GM18858 (cell line): ENCODE data around the gene SRD5A3.
"Not testable (repeated sequence)": the region's sequence is repeated elsewhere in the genome, so short reads cannot be mapped to it uniquely, and the experiment has no call there.

Experiments used
- ATAC-seq: cut with Tn5 transposase; IDR thresholded peaks from one replicate; pipeline ENCODE4 v1.9.1; 2021; ENCODE audit not compliant: unreplicated experiment

SRD5A3 gene

DNA sequence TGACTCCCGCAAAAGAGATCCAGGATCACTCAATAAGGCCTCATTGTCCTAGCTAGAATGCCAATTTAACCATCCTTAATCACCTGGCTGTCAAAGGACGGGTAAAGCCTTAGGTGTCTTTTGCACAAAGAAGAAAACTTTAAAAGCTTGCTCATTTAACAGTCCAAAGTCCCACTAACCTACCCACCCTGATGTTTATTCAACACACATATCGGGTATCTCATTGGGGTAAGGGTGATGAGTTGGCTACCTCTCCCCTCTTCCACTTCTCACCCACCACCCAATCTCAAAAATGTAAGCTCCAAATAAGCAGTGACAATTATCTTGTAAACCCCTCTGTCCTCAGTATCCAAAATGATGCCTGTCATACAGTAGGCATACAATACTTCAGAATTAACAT is 988 bp upstream of the SRD5A3 start:
- no peak for ATAC-seq

DNA sequence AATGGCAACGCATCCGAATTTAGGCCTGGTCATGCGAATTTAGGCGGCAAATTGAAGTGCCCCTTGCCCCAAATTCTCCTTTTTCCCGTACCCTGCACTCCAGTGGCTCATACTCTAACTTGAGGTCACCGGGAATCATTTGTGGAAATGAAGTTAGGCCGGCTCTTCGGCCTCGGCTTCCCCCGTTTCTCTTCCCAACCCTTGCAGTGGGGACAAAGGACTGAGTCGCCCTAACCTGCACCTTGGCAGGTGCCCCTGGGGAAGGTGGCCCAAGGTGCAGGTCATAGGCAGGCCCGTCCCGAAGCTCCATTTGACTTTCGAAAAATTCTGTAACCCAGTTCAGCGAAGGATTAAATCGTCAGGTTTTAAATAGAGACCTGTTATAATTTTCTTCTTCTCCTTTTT is 811 bp downstream of the SRD5A3 start:
- no peak for ATAC-seq

DNA sequence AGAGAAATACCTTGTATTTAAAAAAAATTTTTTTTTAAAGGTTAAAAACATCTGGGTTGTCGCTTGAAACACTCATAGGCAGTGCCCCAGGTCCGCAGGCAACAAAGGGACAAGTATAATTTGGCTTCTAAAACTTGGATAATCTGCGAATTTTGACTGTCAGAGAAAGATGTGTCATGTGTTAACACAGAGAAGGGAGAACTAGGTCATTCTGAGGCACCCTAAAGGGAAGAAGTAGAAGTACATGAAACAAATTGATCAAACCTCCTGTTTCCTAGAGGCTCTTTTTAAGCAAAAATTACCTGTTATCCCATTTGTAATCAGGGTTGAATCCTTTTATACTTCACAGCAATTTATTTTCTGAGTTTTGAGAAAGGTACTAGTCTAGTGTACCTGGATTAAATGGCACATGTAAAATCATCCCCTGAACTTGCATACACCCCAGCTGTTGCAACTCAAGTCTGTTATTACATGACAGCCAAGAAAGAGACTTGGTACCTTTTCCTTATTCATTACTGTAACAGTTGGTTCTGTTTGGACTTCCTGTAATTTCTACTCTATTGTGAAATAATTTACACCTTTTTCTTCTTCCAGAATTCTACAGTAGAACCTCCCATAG is 1.7 kb downstream of the SRD5A3 start:
- no peak for ATAC-seq

DNA sequence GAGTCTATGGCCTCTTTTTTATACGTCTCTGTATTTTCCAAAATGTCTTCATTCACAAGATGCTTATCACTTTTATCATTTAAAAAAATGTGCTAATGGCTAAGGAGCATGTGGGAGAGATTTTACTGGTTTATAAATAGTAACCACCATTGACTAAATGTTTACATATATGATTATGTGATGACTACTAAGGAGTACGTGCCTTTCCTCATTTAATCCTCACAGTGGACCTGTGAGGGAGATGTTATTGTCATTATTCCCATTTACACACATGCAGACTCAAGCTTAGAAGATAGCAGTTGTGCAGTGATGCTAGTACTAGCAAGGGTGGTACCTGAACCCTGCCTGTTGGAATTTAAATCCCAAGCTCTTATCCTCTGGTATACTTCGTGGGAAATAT is 2.4 kb downstream of the SRD5A3 start:
- no peak for ATAC-seq

DNA sequence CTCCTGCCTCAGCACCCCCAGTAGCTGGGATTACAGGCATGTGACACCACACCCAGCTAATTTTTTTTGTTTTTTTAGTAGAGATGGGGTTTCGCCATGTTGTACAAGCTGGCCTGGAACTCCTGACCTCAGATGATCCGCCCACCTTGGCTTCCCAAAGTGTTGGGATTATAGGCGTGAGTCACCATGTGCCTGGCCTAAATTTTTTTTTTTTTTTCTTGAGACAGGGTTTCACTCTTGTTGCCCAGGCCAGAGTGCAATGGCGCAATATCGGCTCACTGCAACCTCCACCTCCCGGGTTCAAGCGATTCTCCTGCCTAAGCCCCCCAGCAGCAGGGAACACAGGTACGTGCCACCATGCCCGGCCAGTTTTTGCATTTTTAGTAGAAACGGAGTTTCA is 4.8 kb downstream of the SRD5A3 start:
- ATAC-seq = not testable (repeated sequence)

DNA sequence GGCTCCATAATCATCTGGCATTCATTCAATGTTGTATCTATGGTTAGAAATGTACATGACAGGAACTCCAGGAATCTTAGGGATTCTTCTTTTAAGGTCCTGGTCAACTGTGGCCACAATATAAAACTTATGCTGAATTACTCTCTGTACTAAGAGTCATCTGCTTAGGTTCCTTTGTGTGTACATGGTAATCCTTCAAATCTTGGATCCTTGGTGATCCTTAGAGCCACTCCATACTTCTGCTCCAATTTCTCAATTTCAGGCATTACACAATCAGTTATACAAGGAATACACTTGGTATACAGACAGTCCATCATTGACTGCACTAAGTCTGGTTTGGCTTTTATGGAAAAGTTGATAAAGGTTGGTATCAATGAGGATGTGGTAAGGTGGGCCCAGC is 5.8 kb downstream of the SRD5A3 start:
- no peak for ATAC-seq

DNA sequence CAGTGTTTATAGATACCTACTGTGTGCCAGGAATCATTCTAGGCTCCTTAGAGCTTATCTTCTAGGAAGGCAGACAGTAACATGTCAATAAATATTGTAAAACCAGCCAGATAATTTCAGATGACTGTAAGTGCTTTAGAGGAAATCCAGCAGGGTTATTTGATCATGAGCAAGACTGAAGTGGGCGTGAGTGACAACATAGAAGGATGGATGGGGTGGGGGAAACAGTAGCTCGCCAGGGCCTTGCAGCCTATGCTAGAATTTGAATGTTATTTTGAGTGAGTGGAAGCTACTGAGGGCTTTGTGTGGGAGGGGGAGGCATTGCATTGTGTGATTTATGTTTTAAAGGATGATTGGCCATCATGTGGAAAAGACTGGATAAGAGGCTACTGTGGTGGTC is 6.7 kb downstream of the SRD5A3 start:
- no peak for ATAC-seq

DNA sequence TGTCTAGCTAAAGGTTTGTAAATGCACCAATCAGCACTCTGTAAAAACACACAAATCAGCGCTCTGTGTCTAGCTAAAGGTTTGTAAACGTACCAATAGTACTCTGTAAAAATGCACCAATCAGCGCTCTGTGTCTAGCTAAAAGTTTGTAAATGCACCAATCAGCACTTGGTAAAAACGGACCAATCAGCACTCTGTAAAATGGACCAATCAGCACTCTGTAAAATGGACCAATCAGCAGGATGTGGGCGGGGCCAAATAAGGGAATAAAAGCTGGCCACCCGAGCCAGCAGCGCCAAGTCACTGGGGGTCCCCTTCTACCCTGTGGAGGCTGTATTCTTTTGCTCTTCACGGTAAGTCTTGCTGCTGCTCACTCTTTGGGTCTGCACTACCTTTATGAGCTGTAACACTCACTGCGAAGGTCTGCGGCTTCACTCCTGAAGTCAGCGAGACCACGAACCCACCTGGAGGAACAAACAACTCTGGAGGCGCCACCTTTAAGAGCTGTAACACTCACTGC is 7.2 kb downstream of the SRD5A3 start:
- not testable (repeated sequence) for ATAC-seq

DNA sequence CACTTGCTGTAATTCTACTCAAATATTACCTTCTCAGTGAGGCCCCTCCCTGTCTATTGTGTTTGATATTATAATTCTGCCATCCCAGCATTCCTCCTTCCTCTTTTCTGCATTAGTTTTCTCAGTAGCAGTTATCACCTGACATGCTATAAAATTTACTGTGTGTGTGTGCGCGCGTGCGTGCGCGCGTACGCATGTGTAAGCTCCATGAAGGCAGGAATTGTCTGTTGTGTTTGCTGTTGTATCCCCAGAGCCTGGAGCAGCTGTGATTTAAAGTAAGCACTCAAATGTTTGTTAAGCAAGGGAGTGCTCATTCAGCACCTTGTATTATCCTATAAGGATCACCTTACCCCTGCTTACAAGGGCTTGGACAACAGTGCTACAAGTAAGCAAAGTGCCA is 8.6 kb downstream of the SRD5A3 start:
- ATAC-seq = no peak

DNA sequence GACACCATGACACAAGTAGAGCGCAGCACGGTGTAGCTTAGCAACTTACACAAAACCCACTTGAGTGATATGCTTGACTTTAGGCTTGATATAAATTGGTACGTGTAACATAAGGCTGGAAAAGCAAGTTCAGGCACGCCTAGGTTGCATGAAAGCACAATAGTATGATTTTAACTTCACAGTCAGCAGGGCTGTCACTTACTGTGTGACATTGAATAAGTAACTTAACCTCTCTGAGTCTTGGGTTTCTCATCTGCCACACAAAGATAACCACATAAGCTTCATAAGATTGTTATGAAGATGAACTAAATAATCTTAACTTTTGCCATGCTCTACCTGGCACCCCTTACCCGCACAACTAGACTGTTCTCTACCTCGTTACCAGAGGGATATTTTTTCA is 9.5 kb downstream of the SRD5A3 start:
- no peak for ATAC-seq

DNA sequence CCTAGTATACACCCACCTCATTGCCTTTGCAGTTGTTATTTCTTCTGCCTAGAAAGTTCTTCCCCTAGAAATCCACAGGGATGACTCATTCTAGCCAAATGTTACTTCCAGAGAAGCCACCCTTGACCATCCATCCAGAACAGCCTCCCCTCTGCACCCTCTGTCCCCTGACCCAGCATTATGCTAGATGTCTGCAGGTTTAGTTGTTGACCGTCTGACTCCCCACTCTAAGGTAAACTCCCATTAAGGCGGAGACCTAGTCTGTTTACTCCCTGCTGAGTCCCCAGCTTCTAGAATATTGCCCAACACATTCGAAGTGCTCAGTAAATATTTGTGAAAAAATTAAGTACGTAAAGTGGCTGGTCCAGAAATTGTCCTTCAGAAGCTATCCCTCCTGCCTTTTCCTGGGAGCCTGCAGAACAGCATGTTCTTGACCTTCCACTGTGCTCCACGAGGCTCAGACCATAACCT is 11.0 kb downstream of the SRD5A3 start:
- ATAC-seq = no peak

DNA sequence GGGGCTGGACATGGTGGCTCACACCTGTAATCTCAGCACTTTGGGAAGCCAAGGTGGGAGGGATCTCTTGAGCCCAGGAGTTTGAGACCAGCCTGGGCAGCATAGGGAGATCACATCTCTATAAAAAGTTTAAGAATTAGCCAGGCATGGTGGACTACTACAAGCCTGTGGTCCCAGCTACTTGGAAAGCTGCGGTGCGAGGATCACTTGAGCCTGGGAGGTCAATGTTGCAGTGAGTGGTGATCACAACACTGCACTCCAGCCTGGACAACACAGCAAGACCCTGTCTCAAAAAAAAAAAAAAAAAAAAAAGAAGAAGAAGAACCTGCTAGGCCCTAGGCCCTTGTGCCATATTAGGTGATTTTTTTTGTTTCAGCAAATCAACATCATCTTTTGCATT is 12.2 kb downstream of the SRD5A3 start:
- no peak for ATAC-seq

DNA sequence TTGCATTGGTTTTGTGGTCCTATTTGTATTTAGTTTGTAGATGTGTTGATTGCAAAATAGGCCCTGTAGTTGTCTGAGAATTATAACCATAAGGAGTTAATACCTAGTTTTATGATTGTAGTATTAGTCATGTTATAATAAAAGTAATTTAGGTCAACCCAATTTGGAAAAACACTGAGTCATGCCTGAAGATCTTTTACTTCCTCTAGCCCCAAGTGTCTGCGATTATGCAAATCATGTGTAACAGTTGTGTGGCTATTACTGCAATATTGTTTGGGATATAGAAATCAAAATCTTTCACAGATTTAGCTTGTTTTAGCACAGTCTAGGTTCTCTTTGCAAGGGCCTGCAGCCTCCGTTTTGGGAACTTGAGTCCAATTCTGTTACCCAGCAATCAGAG is 12.6 kb downstream of the SRD5A3 start:
- peak; percentile 79 for ATAC-seq

DNA sequence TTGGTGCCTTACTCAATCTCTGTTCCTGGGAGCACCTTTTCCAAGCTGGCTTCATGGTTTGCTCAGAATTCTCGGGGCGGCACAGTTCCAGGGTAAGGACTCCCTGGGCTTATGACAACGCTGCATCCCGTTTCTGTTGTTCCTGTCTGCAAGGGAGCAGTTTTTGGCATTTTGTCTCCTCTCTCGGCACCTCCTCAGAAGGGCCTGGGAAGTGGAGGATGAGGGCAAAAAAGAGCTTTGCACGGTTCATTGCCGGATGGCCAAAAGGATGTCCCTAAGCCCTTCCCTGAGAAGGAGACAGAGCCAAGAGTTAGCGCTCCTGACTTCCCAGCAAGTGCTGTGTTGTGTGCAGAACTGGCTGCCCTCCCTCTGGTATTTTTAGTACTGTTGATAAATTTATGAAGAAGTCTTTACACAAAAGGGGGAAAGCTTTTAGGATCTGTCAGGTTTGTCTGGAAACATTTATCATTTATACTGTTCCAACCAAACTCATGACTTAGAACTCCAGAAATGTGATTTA is 13.4 kb downstream of the SRD5A3 start:
- no peak for ATAC-seq

DNA sequence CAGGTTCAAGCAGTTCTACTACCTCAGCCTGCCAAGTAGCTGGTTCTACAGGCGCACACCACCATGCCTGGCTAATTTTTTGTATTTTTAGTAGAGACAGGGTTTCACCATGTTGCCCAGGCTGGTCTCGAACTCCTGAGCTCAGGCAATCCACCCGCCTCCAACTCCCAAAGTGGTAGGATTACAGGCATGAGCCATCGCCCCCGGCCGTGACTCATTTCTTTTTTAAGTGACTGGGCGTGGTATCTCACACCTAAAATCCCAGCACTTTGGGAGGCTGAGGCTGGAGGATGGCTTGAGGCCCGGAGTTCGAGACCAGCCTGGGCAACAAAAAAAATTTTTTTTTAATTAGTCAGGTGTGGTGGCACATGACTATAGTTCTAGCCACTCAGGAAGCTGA is 16.9 kb downstream of the SRD5A3 start:
- ATAC-seq = not testable (repeated sequence)

DNA sequence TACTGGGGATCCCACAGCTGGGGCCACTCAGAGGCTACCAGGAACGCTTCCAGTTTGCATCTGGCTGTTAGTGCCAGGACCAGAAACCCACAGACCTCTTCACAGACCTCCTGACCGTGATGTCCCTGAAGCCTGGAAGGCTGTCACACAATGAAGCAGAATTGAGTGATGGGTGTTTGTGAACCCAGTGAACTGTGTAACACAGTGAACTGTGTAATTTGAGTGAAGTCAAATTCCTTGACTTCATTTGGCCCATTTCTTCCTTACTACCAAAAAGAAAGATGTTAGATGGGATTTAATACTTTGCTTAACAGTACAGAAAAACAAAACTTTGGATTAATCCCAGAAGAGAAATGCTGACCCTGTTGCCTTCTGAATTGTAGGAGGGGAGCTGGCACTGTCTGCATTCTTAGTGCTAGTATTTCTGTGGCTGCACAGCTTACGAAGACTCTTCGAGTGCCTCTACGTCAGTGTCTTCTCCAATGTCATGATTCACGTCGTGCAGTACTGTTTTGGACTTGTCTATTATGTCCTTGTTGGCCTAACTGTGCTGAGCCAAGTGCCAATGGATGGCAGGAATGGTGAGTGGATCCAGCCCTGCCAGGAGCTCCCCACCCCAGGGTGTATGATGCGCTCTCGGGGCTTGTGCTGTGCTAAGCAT is 17.8 kb downstream of the SRD5A3 start:
- ATAC-seq = no peak

DNA sequence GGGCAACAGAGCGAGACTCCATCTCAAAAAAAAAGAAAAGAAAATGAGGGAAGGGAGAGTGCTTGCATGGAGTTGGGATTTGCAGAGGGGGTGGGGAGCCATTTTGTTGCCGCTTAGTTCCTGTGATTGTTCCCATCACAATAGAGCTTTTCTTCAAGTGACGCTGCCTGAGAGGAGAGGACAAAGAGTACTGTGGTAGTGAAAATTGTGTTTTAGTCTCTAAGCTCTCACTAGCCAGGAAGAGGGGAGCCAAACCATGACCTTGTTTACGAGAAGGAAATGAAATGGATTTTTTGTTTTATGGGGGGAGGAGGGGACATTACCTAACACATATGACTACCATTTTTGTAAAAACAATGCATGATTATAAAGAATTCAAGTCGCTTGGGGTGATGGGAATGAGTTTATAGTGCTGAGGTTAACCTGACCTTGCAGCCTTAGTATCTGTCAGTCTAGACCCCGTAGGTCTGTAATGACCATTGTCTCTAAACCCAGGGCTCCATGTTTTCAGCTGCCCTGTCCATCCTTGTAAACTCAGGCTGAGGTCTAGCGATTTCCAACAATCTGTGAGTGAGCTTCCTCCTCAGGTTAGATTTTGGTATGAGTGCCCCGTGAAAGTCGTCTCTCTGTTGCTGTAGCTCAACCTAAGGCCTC is 18.8 kb downstream of the SRD5A3 start:
- ATAC-seq = no peak

DNA sequence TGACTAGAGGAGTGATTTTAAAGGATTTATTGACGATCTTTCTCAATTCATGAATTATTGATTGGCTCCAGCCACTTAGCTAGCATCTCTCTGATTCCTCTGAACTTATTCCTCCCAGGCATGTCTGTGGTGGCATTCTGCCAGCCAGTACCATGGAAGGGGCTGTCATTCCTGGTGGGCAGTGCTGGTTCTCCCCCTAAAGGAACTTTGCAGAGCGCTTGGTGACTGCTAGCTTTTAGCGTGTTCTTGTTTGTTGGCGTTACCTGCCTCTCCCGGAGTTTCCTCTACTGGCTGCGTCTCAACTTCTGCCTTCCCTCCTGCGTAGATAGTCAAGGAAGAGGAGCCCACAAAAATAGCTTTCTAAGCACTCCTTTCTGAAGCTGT is 19.3 kb downstream of the SRD5A3 start:
- no peak for ATAC-seq

DNA sequence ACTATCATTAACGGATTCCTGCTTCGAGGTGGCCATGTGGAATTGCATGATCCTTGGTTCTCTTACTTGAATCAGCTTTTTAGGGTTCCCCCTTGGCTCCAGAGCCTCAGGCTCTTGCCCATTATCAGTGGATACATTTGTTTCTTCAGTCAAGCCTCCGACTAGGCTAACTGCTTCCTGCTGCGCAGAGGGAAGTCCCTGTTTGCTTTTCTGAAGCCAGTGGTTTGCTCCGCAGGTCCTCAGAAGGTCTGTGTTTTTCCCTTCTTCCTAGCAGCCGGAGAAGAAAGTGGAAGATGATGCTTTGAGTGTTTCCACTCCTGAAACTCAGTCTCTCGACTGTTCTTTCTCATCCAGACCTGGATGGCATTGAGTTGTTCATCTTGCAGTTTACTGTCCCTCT is 20.6 kb downstream of the SRD5A3 start:
- ATAC-seq = no peak

DNA sequence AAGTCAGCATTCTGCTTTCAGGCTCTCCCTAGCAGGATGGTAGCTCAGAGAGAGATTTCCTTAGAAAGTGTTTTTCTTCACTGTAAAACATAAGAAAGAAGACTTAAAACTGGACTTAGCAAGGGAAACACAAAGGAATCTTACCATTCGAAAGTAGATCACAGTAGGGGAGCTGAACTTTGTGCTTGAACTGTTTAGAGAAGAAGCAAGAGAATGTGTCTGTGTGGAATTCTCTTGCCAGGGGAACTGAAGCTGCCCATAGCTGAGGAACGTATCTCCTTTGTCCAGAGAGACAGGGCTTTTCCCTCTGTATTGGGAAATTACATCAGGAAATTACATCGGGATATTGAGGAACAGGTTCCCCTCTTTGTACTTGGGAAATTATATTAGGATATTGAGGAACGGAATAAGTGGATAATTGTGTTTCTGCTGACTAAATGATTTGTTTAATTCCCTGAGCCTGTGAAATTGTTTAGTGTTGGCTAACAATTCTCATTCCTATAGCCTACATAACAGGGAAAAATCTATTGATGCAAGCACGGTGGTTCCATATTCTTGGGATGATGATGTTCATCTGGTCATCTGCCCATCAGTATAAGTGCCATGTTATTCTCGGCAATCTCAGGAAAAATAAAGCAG is 21.2 kb downstream of the SRD5A3 start:
- no peak for ATAC-seq

DNA sequence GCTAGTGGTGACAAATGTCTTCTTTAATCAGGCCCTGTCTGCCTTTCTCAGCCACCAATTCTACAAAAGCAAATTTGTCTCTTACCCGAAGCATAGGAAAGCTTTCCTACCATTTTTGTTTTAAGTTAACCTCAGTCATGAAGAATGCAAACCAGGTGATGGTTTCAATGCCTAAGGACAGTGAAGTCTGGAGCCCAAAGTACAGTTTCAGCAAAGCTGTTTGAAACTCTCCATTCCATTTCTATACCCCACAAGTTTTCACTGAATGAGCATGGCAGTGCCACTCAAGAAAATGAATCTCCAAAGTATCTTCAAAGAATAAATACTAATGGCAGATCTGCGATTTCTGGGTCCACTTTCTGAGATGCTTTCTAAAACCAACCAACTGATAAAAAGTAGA is 23.9 kb downstream of the SRD5A3 start:
- ATAC-seq = no peak

DNA sequence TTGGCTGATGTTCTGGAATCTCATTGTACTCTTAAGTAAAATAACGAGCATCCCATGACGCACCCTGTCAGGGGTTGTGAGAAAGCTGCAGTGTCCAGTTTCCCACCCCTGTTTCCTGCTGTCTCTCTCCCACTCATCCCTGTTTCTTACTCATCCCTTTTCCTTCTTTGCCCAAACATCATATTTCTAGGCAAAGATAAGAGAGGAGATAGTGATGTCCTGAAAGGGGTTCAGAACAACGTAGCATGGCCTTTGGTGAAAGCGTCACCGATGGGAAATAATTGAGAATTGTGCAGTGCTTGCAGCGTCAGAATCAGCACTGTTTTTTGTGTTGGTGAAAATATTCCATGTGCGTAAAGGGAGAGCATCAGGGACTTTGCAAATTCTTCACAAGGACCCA is 26.2 kb downstream of the SRD5A3 start:
- no peak for ATAC-seq
